ENCODE results near the gene IKZF4. TPM values are rescaled to one million over a fixed set of nuclear protein-coding genes. Genes with fewer than 3 reads are reported as not detected.

IKZF4 gene
- total RNA-seq, 1 experiment from 2014 or later = 13.9 TPM

DNA sequence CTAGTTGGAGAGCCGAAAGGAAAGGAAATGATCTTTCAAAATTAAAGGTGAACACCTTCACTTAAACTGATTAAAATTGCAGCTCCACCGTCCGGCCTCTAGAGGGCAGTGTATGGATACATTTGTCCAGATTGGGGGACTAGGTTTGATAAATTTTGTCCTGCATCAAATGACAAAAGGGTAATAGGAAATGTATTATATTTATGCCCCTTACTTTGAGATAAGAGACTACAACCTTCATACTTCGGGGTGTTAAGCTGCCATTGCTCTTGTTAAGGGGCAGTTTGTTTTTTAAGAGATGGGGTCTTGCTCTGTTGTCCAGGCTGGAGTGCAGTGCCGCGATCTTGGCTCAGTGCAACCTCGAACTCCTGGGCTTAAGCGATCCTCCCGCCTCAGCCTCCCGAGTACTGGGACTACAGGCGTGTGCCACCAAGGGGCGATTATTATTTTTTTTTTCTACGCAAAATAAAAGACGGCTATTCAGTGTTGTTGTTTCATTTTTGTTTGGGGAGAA, 24.6 kb upstream of the IKZF4 start:
- H3K79me2 ChIP-seq (ENCODE audit: insufficient read depth, low read length) = no peaks in the 10 kb centered on the region
- H3K56ac ChIP-seq (ENCODE audit: insufficient read length, low read depth, low read length) = no peak overlapping the region
- DNase-seq = peak; percentile 48

More for the DNA sequence above, 24.6 kb upstream of the IKZF4 start:
- H3K36me3 Mint-ChIP-seq (ENCODE audit: insufficient read depth in 1 of 3, low read depth in 3 of 3) = peaks cover 32 to 43% (median 42%) of the 10 kb centered on the region in 3 experiments; a peak in 6 of 7 replicates
- Histone ChIP-seq H3K9ac (ENCODE audit: extremely low read depth, insufficient read length, low read length) (no peak overlapping the region), H2BK120ac (ENCODE audit: low read depth, low read length, poor library complexity, severe bottlenecking) (no peak overlapping the region), H4K8ac (replicated peaks; ENCODE audit: insufficient read length, low read depth, low read length) (no peak overlapping the region), H3K4ac (ENCODE audit: low read depth, low read length) (no peak overlapping the region), H3K23me2 (ENCODE audit: insufficient read length, low read depth, low read length, poor library complexity, severe bottlenecking) (peaks cover 8% of the 10 kb centered on the region), H4K5ac (ENCODE audit: insufficient read length, low read depth, low read length) (no peak overlapping the region), H4K91ac (ENCODE audit: insufficient read length, low read depth, low read length) (no peak overlapping the region), H3K18ac (ENCODE audit: insufficient read length, low read depth, low read length) (no peak overlapping the region), H2BK20ac (ENCODE audit: low read depth, low read length, poor library complexity, severe bottlenecking) (no peak overlapping the region), H2BK12ac (ENCODE audit: insufficient read length, low read depth, low read length) (no peak overlapping the region), H2BK5ac (ENCODE audit: insufficient read length, low read length) (no peak overlapping the region), H3K79me1 (ENCODE audit: insufficient read depth, low read depth, low read length, poor library complexity, severe bottlenecking) (no peaks in the 10 kb centered on the region), H3K14ac (ENCODE audit: insufficient read depth, low read length) (no peak overlapping the region), H3K4me2 (ENCODE audit: insufficient read depth, insufficient read length, low read length) (peak overlapping the region; percentile 94), H3T11ph (ENCODE audit: low read length) (no peak overlapping the region), H2AK5ac (ENCODE audit: insufficient read length, low read length) (no peak overlapping the region), H3K23ac (ENCODE audit: insufficient read length, low read depth, low read length) (no peak overlapping the region), H3K4me1 (ENCODE audit: insufficient read depth, low read length) (no peaks in the 10 kb centered on the region), H2BK15ac (ENCODE audit: low read depth, low read length) (no peak overlapping the region), H2AFZ (ENCODE audit: low read length) (no peak overlapping the region), H3K27ac (ENCODE audit: insufficient read length, low read depth, low read length) (no peak overlapping the region), H3K27me3 (ENCODE audit: insufficient read depth, low read length) (no peaks in the 10 kb centered on the region), H3K9me3 (ENCODE audit: control insufficient read depth, low read depth, low read length) (no peaks in the 10 kb centered on the region), H4K20me1 (ENCODE audit: control insufficient read depth, insufficient read depth, insufficient read length) (no peaks in the 10 kb centered on the region)
- TF ChIP-seq, protein P1, sequence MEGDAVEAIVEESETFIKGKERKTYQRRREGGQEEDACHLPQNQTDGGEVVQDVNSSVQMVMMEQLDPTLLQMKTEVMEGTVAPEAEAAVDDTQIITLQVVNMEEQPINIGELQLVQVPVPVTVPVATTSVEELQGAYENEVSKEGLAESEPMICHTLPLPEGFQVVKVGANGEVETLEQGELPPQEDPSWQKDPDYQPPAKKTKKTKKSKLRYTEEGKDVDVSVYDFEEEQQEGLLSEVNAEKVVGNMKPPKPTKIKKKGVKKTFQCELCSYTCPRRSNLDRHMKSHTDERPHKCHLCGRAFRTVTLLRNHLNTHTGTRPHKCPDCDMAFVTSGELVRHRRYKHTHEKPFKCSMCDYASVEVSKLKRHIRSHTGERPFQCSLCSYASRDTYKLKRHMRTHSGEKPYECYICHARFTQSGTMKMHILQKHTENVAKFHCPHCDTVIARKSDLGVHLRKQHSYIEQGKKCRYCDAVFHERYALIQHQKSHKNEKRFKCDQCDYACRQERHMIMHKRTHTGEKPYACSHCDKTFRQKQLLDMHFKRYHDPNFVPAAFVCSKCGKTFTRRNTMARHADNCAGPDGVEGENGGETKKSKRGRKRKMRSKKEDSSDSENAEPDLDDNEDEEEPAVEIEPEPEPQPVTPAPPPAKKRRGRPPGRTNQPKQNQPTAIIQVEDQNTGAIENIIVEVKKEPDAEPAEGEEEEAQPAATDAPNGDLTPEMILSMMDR (conservative IDR thresholded peaks at IDR 0.05) = peak; percentile 93
- no peaks in the 10 kb centered on the region for H3K9me3 Mint-ChIP-seq
- peak overlapping the region; percentile 98 to 99 for H3K4me3 Mint-ChIP-seq
- H3K27me3 Mint-ChIP-seq (ENCODE audit: low read depth) = no peaks in the 10 kb centered on the region
- peak overlapping the region in 2 of 3 experiments; percentile 61 to 64; a peak in 3 of 7 replicates for H3K27ac Mint-ChIP-seq
- peaks cover 6 to 11% of the 10 kb centered on the region in 2 experiments; a peak in 3 of 4 replicates for H3K4me1 Mint-ChIP-seq
- no CpG with 5 or more reads among the region's 14 CpGs for WGBS (ENCODE audit: extremely low coverage, insufficient read length, low lambda C conversion rate)
